ENCODE results near the gene EMC7.
"Not testable (repeated sequence)": the region's sequence is repeated elsewhere in the genome, so short reads cannot be mapped to it uniquely, and the experiment has no call there.

The EMC7 gene

GRCh38 chr15:34085746-34086145, 15.9 kb downstream of the EMC7 start:
- DNase-seq (ENCODE audit: low spot score): peak; percentile 15

DNA sequence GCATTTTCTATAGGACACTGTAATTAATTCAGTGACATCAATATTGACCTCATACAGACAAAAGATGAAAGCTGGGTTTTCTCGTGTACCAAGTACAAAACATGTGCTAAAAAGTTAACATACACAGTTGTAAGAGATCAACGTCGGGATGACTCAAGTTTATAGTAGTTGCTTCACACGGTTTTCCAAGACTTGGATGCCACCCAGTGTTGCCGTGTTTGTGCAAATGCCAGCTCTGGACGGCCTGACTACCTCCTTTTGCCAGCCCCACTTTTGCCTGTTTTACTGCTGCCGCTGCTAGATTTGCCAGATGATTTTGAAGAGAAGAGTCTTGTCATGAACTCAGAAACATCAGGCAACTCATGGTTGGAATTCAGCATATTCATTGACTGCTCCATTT, 17.6 kb downstream of the EMC7 start:
- peak; percentile 25 for DNase-seq (ENCODE audit: low spot score)

GRCh38 chr15:34079904-34080303, 21.8 kb downstream of the EMC7 start:
- no peak for DNase-seq (ENCODE audit: low spot score)

DNA sequence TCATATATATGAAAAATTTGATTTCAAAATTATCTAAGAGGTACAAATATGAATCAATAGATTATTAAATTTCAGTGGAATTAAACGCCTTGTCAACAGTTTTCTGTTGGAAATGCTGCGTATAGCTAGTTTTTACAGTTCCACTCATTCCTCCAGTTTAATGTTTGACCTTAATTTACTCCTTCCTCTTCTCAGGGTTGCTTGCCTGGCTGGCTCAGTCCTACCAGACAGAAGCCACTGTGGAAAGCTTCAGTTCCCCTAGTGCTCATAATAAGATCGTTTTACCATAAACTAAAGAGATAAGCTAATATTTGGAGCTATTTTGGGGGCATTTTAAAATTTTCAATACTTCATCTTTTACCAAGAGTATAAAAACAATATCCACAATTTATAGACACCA, 22.8 kb downstream of the EMC7 start:
- no peak for DNase-seq (ENCODE audit: low spot score)

DNA sequence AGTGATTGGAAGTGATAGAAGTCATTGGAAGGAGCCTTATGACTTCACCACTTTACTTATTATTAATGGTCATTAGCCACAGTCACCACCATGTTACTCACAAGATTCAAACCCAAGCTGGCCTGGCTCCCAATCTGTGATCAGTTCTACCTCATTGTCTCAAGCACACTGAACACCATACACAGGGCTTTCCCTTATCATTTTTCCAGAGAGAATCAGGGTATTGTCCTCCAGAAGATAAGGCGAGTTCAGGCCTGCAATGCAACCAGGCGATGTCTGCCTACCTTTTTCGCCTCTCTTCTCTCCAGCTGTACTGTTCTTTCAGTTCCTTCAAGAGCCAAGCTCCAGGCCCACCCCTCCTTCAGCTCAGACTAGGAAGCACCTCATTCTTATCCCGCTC, 24.9 kb downstream of the EMC7 start:
- no peak for DNase-seq (ENCODE audit: low spot score)

- no peak for DNase-seq (ENCODE audit: low spot score)
These were observed 31.7 kb downstream of the EMC7 start for GRCh38 chr15:34070003-34070402.

- DNase-seq (ENCODE audit: low spot score): no peak
These were observed 35.7 kb downstream of the EMC7 start for GRCh38 chr15:34065941-34066340.

DNA sequence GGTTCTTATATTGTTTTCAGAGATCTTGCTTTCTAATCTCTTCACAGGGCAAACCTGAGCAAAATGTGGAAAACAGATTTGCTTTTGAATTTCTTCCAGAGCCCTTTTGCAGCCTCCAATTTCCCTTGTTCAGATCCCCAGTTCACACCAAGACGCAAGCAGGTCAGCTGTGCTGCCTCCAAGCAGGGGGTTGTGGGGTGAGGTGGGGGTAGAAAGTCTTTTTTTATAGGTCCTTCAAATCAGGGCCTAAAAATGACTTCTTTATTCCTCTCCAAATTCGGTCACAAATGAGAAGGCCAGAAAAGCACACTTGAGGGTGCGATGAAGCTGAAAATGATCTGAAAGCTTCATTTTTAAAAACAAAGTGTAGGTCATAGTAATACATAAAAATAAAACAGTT, 36.4 kb downstream of the EMC7 start:
- DNase-seq (ENCODE audit: low spot score): no peak

- DNase-seq (ENCODE audit: low spot score): no peak
These were observed 37.2 kb downstream of the EMC7 start for GRCh38 chr15:34064438-34064837.

GRCh38 chr15:34059946-34060345, 41.7 kb downstream of the EMC7 start:
- DNase-seq (ENCODE audit: low spot score): no peak

DNA sequence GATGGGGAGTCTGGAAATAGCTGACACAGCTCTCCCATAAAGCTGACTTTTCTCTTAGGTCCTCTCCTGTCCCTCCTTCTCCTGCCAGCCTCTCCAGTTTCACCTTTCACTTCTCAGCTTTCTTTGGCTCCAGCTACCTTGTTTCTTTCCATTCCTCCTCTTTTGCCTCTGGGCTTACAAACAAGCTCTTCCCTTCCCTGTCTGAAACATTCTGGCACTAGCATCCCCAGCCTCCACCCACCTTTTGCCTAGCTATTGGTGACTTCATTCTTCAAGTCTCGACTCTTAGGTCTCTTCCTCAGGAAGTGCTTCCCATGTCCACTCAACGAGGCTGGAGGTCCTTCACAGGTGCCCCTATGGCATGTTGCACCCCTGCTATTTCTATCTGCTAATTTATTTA, 42.2 kb downstream of the EMC7 start:
- DNase-seq (ENCODE audit: low spot score): no peak

DNA sequence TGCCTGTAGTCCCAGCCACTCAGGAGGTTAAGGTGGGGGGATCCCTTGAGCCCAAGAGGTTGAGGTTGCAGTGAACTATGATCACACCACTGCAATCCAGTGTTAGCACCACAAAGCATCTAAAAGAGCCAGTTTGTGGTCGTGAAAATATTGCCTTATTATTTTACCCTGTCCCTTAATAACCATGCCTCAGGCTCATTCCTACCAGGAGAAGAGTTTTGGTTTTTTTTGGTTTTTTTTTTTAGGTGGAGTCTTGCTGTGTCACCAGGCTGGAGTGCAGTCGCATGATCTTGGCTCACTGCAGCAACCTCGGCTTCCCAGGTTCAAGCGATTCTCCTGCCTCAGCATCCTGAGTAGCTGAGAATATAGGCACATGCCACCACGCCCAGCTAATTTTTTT, 44.8 kb downstream of the EMC7 start:
- no peak for DNase-seq (ENCODE audit: low spot score)

- DNase-seq (ENCODE audit: low spot score): no peak
These were observed 45.6 kb downstream of the EMC7 start for GRCh38 chr15:34055868-34056595.

DNA sequence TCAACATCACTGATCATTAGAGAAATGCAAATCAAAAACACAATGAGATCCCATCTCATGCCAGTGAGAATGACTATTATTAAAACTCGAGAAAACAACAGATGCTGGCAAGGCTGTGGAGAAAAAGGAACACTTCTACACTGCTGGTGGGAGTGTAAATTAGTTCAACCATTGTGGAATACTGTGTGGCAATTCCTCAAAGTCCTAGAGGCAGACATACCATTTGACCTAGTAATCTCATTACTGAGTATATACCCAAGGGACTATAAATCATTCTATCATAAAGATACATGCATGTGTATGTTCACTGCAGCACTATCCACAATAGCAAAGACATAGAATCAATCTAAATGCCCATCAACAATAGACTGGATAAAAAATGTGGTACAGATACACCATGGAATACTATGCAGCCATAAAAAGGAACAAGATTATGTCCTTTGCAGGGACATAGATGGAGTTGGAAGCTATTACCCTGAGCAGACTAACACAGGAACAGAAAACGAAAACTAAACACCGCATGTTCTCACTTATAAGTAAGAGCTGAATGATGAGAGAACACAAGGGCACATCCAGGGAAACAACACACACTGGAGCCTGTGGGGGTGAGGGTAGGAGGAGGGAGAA, 47.5 kb downstream of the EMC7 start:
- no peak for DNase-seq (ENCODE audit: low spot score)

DNA sequence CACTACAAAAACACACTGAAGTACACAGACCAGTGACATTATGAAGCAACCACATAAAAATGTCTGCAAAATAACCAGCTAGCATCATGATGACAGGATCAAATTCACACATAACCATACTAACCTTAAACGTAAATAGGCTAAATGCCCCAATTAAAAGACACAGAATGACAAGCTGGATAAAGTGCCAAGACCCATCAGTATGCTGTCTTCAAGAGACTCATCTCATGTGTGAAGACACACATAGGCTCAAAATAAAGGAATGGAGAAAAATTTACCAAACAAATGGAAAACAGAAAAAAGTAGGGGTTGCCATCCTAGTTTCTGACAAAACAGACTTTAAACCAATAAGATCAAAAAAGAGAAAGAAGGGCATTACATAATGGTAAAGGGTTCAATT, 51.3 kb downstream of the EMC7 start:
- DNase-seq (ENCODE audit: low spot score): not testable (repeated sequence)

DNA sequence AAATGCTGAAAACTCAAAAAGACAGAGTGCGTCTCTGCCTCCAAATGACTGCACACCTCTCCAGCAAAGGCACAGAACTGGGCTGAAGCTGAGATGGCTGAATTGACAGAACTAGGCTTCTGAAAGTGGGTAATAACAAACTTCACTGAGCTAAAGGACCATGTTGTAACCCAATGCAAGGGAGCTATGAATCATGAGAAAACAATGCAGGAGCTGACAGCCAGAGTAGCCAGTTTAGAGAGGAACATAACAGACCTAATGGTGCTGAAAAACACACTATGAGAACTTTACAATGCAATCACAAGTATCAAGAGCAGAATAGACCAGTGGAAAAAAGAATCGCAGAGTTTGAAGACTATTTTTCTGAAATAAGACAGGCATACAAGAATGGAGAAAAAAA, 52.5 kb downstream of the EMC7 start:
- DNase-seq (ENCODE audit: low spot score): no peak

DNA sequence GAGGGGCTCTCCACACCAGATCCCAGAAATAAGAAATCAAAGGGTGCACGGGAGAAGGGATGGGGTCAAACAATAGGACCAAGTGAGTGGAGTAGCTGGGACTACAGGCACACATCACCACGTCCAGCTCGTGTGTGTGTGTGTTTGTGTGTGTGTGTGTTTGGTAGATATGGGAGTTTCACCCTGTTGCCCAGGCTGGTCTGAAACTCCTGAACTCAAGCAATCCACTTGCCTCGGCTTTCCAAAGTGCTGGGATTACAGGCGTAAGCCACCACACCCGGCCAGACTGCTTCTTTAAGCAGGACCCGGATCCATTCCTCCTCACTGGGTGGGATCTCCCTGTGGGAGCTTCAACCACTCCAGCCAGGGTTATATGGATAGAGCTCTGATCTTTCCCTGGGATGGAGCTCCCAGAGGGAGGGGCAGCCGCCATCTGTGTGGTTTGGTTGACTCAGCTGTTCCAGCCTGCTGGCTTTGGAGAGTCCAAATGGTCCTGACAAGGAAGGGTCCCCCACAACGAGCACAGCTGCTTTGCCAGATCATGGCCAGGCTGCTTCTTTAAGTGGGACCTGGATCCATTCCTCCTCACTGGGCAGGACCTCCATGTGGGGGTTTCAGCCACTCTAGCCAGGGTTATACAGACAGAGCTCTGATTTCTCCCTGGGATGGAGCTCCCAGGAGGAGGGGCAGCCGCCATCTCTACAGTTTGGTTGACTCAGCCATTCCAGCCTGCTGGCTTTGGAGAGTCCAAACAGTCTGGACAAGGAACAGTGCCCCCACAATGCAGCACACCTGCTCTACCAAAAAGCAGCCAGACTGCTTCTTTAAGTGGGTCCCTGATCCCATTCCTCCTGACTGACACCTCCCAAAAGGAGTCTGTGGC, 53.5 kb downstream of the EMC7 start:
- no peak for DNase-seq (ENCODE audit: low spot score)

DNA sequence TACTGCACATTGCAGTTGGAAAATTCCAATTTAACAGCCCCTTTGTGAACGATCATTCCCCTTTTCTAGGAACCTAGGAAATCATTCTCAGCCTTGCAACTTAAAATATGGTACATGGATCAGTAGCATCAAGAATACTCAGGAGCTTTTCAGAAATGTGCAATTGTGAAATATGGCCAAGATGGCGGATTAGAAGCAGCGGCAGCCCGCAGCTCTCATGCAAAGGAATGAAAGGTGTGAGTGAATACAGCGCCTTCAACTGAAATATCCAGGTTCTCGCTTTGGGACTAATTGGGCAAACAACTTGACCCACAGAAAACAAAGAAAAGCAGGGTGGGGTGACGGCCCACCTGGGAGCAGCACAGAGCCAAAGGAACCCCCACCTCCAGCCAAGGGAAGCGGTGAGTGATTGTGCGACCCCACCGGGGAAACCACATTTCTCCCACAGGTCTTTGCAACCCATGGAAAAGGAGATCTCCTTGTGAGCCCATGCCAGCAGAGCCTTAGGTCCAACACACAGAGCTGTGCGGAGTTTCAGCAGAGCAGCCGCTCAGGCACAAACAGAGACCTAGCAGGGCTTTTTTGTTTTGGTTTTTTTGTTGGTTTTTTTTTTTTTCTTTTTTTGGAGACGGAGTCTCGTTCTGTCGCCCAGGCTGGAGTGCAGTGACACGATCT, 55.1 kb downstream of the EMC7 start:
- DNase-seq (ENCODE audit: low spot score): no peak

GRCh38 chr15:34043813-34044212, 57.8 kb downstream of the EMC7 start:
- no peak for DNase-seq (ENCODE audit: low spot score)

GRCh38 chr15:34043391-34043790, 58.3 kb downstream of the EMC7 start:
- no peak for DNase-seq (ENCODE audit: low spot score)

- DNase-seq (ENCODE audit: low spot score): no peak
These were observed 61.9 kb downstream of the EMC7 start for GRCh38 chr15:34039790-34040113.
